ENCODE measurements around the gene GALNTL6. TPM values are rescaled to one million over a fixed set of nuclear protein-coding genes. Genes with fewer than 3 reads are reported as not detected.

The GALNTL6 gene
- total and polyA plus RNA-seq, 2 donors from 2014 or later, result 0.60 TPM; not detected in 1

DNA sequence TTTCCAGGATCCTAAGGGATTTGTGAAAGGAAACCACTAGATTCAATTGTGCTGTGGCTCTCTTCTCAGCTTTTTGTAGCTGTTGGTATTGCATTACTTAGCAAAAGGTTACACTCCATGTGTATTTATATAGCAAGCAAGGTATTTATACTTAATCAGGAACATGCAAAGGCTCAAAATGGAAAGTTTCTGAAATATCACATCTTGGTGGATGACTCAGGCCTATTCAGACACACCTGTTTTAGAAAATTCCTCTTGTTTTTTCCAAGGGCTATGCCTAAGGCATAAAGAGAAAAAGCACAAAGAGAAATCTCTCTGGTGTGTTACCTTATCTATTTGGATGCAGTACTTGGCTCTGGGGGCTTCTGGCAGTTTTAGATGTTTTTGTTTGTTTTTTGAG is 1211.0 kb downstream of the GALNTL6 start:
- intact Hi-C loops (cut with DNase I), result loop anchor here (10.0 kb wide), 1 partner anchor 231 kb away; no protein-coding TSS in a partner anchor
- Histone ChIP-seq H3K4me3 (ENCODE audit: low read length in 3 of 3) (no peak overlapping the region), H3K9ac (ENCODE audit: low read length in 3 of 3) (no peak overlapping the region), H3K4me1 (ENCODE audit: control insufficient read depth in 2 of 3, insufficient read depth in 2 of 3, low read depth in 1 of 3, low read length in 3 of 3) (no peaks in the 10 kb centered on the region), H3K9me3 (ENCODE audit: control insufficient read depth in 2 of 3, insufficient read depth in 1 of 3, low read length in 3 of 3) (no peaks in the 10 kb centered on the region), H3K27me3 (ENCODE audit: control insufficient read depth, insufficient read depth, low read length) (no peaks in the 10 kb centered on the region), H3K27ac (ENCODE audit: low read depth in 2 of 2, low read length in 2 of 2) (no peak overlapping the region), H3K36me3 (ENCODE audit: control insufficient read depth in 2 of 3, insufficient read depth in 3 of 3, low read length in 3 of 3) (no peaks in the 10 kb centered on the region)
- TF ChIP-seq, protein P1, sequence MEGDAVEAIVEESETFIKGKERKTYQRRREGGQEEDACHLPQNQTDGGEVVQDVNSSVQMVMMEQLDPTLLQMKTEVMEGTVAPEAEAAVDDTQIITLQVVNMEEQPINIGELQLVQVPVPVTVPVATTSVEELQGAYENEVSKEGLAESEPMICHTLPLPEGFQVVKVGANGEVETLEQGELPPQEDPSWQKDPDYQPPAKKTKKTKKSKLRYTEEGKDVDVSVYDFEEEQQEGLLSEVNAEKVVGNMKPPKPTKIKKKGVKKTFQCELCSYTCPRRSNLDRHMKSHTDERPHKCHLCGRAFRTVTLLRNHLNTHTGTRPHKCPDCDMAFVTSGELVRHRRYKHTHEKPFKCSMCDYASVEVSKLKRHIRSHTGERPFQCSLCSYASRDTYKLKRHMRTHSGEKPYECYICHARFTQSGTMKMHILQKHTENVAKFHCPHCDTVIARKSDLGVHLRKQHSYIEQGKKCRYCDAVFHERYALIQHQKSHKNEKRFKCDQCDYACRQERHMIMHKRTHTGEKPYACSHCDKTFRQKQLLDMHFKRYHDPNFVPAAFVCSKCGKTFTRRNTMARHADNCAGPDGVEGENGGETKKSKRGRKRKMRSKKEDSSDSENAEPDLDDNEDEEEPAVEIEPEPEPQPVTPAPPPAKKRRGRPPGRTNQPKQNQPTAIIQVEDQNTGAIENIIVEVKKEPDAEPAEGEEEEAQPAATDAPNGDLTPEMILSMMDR (IDR thresholded peaks at IDR 0.05; ENCODE audit: borderline replicate concordance, extremely low read depth, insufficient read depth), result no peak
- FAIRE-seq, result no peak
- DNase-seq, result no peak

DNA sequence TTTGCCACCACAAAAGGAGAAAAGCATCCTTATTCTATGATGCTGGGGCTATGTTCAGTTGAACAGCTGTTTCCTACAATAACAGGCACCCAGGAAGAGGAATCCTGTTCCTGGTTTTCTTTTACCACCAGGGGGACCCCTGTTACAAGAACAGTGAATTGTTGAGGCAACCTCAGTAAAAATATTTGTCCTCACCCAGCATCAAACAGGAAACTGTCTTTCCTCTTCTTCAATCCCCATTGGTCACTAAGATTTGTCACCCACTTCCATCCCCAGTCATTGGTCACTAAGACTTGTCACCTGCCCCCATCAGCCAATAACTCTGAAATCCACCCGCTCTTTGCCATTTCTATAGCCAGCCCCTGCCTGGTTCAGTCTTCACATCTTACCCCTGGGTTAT is 1211.9 kb downstream of the GALNTL6 start:
- no peak for FAIRE-seq

DNA sequence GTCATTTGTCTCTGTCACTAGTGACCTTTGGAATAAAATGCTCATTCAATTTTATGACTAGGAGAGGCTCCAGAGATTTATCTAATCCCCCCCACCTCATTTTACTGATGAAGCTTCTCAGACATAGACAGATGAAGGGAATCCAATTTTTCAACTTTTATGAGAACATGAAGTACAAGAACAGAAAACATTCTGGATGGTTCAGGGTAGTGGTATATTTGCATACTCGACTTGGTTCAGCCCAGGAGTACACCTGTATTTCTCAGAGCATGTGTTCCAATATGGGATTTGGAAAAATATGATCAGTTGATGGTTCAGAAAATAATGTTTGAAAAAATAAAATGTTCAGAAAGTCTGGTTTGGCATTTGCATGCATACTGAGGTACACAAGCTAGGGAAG is 1224.0 kb downstream of the GALNTL6 start:
- FAIRE-seq, result no peak
- no peak overlapping the region for H3K27ac ChIP-seq (ENCODE audit: low read depth in 2 of 2, low read length in 2 of 2)
- peaks cover 0 to 4% (median 4%) of the 10 kb centered on the region in 3 donors for H3K4me1 ChIP-seq (ENCODE audit: control insufficient read depth in 2 of 3, insufficient read depth in 2 of 3, low read depth in 1 of 3, low read length in 3 of 3)
- intact Hi-C loops (cut with DNase I), result no loop called here
- TF ChIP-seq, protein P1 (IDR thresholded peaks at IDR 0.05; ENCODE audit: borderline replicate concordance, extremely low read depth, insufficient read depth), result no peak
- no peaks in the 10 kb centered on the region for H3K36me3 ChIP-seq (ENCODE audit: control insufficient read depth in 2 of 3, insufficient read depth in 3 of 3, low read length in 3 of 3)
- no peak for DNase-seq
- H3K9ac ChIP-seq (ENCODE audit: low read length in 3 of 3), result no peak overlapping the region
- no peak overlapping the region for H3K4me3 ChIP-seq (ENCODE audit: low read length in 3 of 3)
- no peaks in the 10 kb centered on the region for H3K27me3 ChIP-seq (ENCODE audit: control insufficient read depth, insufficient read depth, low read length)
- no peaks in the 10 kb centered on the region for H3K9me3 ChIP-seq (ENCODE audit: control insufficient read depth in 2 of 3, insufficient read depth in 1 of 3, low read length in 3 of 3)

More for the DNA sequence above, 1211.9 kb downstream of the GALNTL6 start:
- no peak overlapping the region for H3K4me3 ChIP-seq (ENCODE audit: low read length in 3 of 3)
- peak in 3 of 5 donors; percentile 53 to 85 (median 69) for DNase-seq
- TF ChIP-seq, protein P1 (IDR thresholded peaks at IDR 0.05; ENCODE audit: borderline replicate concordance, extremely low read depth, insufficient read depth), result peak; percentile 65
- H3K36me3 ChIP-seq (ENCODE audit: control insufficient read depth in 2 of 3, insufficient read depth in 3 of 3, low read length in 3 of 3), result no peaks in the 10 kb centered on the region
- H3K9ac ChIP-seq (ENCODE audit: low read length in 3 of 3), result no peak overlapping the region
- no peak overlapping the region for H3K27ac ChIP-seq (ENCODE audit: low read depth in 2 of 2, low read length in 2 of 2)
- H3K9me3 ChIP-seq (ENCODE audit: control insufficient read depth in 2 of 3, insufficient read depth in 1 of 3, low read length in 3 of 3), result no peaks in the 10 kb centered on the region
- no peaks in the 10 kb centered on the region for H3K4me1 ChIP-seq (ENCODE audit: control insufficient read depth in 2 of 3, insufficient read depth in 2 of 3, low read depth in 1 of 3, low read length in 3 of 3)
- intact Hi-C loops (cut with DNase I), result loop anchor here (10.0 kb wide), 1 partner anchor 230 kb away; no protein-coding TSS in a partner anchor
- no peaks in the 10 kb centered on the region for H3K27me3 ChIP-seq (ENCODE audit: control insufficient read depth, insufficient read depth, low read length)

All from kidney (tissue), 14 donors.